RKO (cell line): Measurements from ENCODE around the gene RASAL1.
A peak's percentile ranks its signal among the peaks of the same experiment; 100 is the strongest.

ENCODE experiments used
- DNase-seq: peaks from one replicate; pipeline ENCODE4 v3.0.0-alpha.2; 2016; ENCODE audit warnings: low spot score

Gene RASAL1

GRCh38 chr12:113115455-113116126 is 20.0 kb downstream of the RASAL1 start:
- DNase-seq: no peak

- DNase-seq: no peak
Measured at GRCh38 chr12:113114447-113115178, 20.9 kb downstream of the RASAL1 start.

GRCh38 chr12:113113397-113113796 is 22.2 kb downstream of the RASAL1 start:
- DNase-seq: no peak

- no peak for DNase-seq
Measured at GRCh38 chr12:113112043-113112899, 23.3 kb downstream of the RASAL1 start.

- no peak for DNase-seq
Measured at GRCh38 chr12:113111247-113111646, 24.3 kb downstream of the RASAL1 start.

- DNase-seq: no peak
Measured at GRCh38 chr12:113109872-113110599, 25.5 kb downstream of the RASAL1 start.

GRCh38 chr12:113109360-113109759 is 26.2 kb downstream of the RASAL1 start:
- DNase-seq: no peak

GRCh38 chr12:113108308-113108707 is 27.3 kb downstream of the RASAL1 start:
- no peak for DNase-seq

GRCh38 chr12:113106361-113106760 is 29.2 kb downstream of the RASAL1 start:
- DNase-seq: no peak

GRCh38 chr12:113105606-113106271 is 29.8 kb downstream of the RASAL1 start:
- DNase-seq: no peak

- no peak for DNase-seq
Measured at GRCh38 chr12:113104953-113105510, 30.5 kb downstream of the RASAL1 start.

- DNase-seq: no peak
Measured at GRCh38 chr12:113103756-113104450, 31.7 kb downstream of the RASAL1 start.

GRCh38 chr12:113102811-113103210 is 32.8 kb downstream of the RASAL1 start:
- no peak for DNase-seq

GRCh38 chr12:113101751-113102150 is 33.8 kb downstream of the RASAL1 start:
- no peak for DNase-seq

- no peak for DNase-seq
Measured at GRCh38 chr12:113099764-113100163, 35.8 kb downstream of the RASAL1 start.

- DNase-seq: no peak
Measured at GRCh38 chr12:113099364-113099763, 36.2 kb downstream of the RASAL1 start.

GRCh38 chr12:113098441-113099028 is 37.0 kb downstream of the RASAL1 start:
- peak; percentile 88 for DNase-seq

GRCh38 chr12:113097716-113098440 is 37.7 kb downstream of the RASAL1 start:
- DNase-seq: no peak

GRCh38 chr12:113096675-113097461 is 38.7 kb downstream of the RASAL1 start:
- DNase-seq: no peak
